Measurements from ENCODE around the gene LTBP3.

LTBP3 gene

GRCh38 chr11:65574811-65575567, 16.8 kb upstream of the LTBP3 start:
- DNase-seq (ENCODE audit: low read depth in 2 of 2): peak in 1 of 2 donors; percentile 34
- no peak for TF ChIP-seq CTCF (IDR thresholded peaks at IDR 0.05; ENCODE audit: low read depth, low read length)

DNA sequence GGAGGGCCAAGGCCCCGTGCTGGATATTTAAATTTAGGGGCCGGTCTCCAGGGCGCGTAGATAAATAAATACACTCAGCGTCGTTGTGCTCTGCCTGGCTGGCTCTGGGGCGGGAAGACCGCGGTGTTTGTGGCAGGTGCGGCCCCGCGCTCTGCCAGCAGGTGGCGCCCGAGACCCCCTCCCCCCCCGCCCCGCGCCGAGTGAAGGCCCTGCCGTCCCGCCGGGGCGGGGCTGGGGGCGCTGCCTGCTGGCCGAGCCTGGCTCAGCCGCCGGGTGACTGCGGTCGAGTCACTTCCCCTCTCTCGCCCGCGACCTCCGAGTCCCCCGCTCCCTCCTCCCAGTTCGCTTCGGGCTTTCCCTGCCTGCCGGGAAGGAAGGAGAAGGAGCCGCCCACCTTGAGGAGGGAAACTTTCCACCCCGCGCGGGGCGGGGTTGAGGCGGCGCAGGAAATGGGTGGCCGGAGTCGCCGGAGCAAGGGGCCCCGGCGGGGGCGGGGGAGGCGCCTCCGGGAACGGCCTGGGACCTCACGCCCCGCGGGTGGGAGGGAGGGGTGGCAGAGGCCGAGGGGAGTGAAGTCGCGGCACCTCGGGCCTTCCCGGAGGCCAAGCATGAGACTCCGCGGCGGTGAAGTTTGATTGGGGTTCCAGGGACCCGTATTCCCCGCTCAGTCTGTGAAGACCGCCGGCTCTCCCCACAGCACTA, 16.1 kb upstream of the LTBP3 start:
- H3K4me3 ChIP-seq (replicated peaks in 1 of 2; ENCODE audit: low read depth in 2 of 2, low read length in 2 of 2): peak overlapping the region; percentile 66 to 74
- DNase-seq (ENCODE audit: low read depth in 2 of 2): peak; percentile 95 to 98
- peak; percentile 59 for TF ChIP-seq CTCF (IDR thresholded peaks at IDR 0.05; ENCODE audit: low read depth, low read length)

More at GRCh38 chr11:65574811-65575567, 16.8 kb upstream of the LTBP3 start:
- peak overlapping the region; percentile 53 to 74 for H3K4me3 ChIP-seq (replicated peaks in 1 of 2; ENCODE audit: low read depth in 2 of 2, low read length in 2 of 2)

DNA sequence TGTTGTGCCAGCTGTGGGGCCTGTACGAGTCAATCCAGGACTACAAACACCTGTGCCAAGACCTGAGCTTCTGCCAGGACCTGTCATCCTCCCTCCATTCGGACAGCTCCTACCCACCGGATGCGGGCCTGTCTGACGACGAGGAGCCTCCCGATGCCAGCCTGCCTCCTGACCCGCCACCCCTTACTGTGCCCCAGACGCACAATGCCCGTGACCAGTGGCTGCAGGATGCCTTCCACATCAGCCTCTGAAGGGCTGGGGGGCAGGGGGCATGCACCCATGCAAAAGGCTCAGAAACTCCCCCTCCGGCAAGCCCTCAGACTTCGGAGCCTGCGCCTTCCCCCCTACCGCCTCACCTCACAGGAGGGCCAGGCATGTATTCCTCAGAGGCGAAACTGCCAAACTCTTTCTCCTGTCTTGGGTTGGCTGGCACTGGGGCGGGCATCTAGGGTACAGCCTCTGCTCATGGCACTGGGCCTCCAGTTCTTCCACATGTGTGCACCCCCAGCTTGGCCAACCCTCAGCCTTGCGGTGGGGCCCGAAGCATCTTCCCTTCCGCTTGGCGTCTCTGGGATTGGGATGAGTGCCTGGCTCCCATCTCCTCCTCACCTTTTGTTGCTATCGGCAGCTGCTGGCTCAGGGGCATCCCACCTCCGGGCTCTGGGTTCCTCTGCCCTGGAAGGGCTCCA, 15.4 kb upstream of the LTBP3 start:
- no peak for TF ChIP-seq CTCF (IDR thresholded peaks at IDR 0.05; ENCODE audit: low read depth, low read length)
- H3K4me3 ChIP-seq (replicated peaks in 1 of 2; ENCODE audit: low read depth in 2 of 2, low read length in 2 of 2): peak overlapping the region; percentile 66 to 67
- no peak for DNase-seq (ENCODE audit: low read depth in 2 of 2)

- peak within 1 kb of the TSS; percentile 98 to 99 for H3K4me3 ChIP-seq (replicated peaks in 1 of 2; ENCODE audit: low read depth in 2 of 2, low read length in 2 of 2)
- TF ChIP-seq CTCF (IDR thresholded peaks at IDR 0.05; ENCODE audit: low read depth, low read length): no peak
- DNase-seq (ENCODE audit: low read depth in 2 of 2): peak; percentile 83 to 87
Observed at GRCh38 chr11:65572356-65573051, 14.3 kb upstream of the LTBP3 start, which contains the start of gene FAM89B. Gene FAM89B (plus strand): TSS chr11:65572538. CDS start chr11:65572670, 132 bp downstream.

DNA sequence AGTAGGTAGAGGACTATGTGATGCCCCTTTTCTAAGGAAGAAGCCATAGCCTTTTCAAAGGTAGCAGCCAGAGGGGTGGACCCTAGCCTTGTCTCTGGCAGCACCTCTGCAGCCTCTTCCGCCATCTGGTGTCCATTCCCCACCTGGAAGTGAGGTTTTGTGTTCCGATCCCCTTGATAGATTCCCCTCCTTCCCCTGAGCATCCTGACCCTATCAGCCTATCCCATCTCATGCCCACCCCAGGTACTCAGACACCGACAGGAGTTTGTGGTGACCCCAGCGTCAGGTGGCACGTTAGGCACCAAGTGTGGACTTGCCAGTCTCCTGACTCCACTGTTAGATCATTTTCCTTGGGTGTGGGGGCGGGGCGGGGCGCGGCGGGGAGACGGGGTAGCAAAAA, 13.8 kb upstream of the LTBP3 start:
- peak; percentile 40 for TF ChIP-seq CTCF (IDR thresholded peaks at IDR 0.05; ENCODE audit: low read depth, low read length)
- peak; percentile 54 to 56 for DNase-seq (ENCODE audit: low read depth in 2 of 2)
- H3K4me3 ChIP-seq (replicated peaks in 1 of 2; ENCODE audit: low read depth in 2 of 2, low read length in 2 of 2): peak overlapping the region; percentile 66 to 67

- no peak for DNase-seq (ENCODE audit: low read depth in 2 of 2)
- H3K4me3 ChIP-seq (replicated peaks in 1 of 2; ENCODE audit: low read depth in 2 of 2, low read length in 2 of 2): peak overlapping the region; percentile 98 to 99
- TF ChIP-seq CTCF (IDR thresholded peaks at IDR 0.05; ENCODE audit: low read depth, low read length): no peak
Observed at GRCh38 chr11:65571420-65571819, 13.3 kb upstream of the LTBP3 start.

Data from cardiac fibroblast (primary cell).